ENCODE data around the gene UROD.

GRCh38 chr1:45038661-45039364 lies 26.8 kb downstream of the UROD start:
- TF ChIP-seq CTCF (IDR thresholded peaks at IDR 0.05; ENCODE audit: low read length) (no peak), EZH2phosphoT487 (IDR thresholded peaks at IDR 0.05; ENCODE audit: low read length) (no peak)

All from MM.1S (cell line).